GM10266 (cell line): ENCODE data around the gene GTSE1.

Experiments
- DNase-seq: peaks from one replicate; pipeline ENCODE4 v3.0.0; 2012; ENCODE audit errors: extremely low spot score
- CTCF ChIP-seq: IDR thresholded peaks from 2 replicates; pipeline ENCODE4 v1.5.1; 2012; ENCODE audit warnings: mild to moderate bottlenecking, low read depth; ENCODE audit not compliant: control insufficient read depth, insufficient read depth; ENCODE audit errors: missing control alignments

Gene GTSE1

GRCh38 chr22:46380069-46380468 lies 83.4 kb downstream of the GTSE1 start:
- TF ChIP-seq CTCF, result no peak
- DNase-seq, result no peak
